MM.1S (cell line): ENCODE data around the gene DTX4.

Source experiments
- CTCF ChIP-seq: fragments of 300-600 bp; sonication (generic); IDR thresholded peaks from 2 replicates; pipeline ENCODE4 v1.5.1; 2016; ENCODE audit warnings: antibody characterized with exemption, low read length, mixed read lengths
- EZH2 ChIP-seq: fragments of 300-600 bp; sonication (generic); optimal IDR thresholded peaks from 2 replicates; pipeline ENCODE3; 2017; ENCODE audit warnings: low read depth, mild to moderate bottlenecking, antibody characterized with exemption, low read length, mixed read lengths
- EZH2phosphoT487 ChIP-seq: fragments of 300-600 bp; sonication (generic); IDR thresholded peaks from 2 replicates; pipeline ENCODE4 v1.6.1; 2018; ENCODE audit warnings: antibody characterized with exemption, low read length

GRCh38 chr11:59219836-59220235, 47.9 kb downstream of the DTX4 start:
- TF ChIP-seq CTCF (no peak), EZH2 (no peak), EZH2phosphoT487 (no peak)
